Neural cell (in vitro differentiated cells): ENCODE measurements around the gene PHPT1. TPM values are rescaled to one million over a fixed set of nuclear protein-coding genes. Genes with fewer than 3 reads are reported as not detected.

Source experiments
- H2AFZ ChIP-seq: fragments of 200-600, 300-800 bp; sonication (generic), shearing (Covaris generic); 2 replicates; pipeline ENCODE4 v1.6.0; 2014; ENCODE audit warnings: low read depth, mild to moderate bottlenecking, antibody characterized with exemption, low read length, moderate library complexity
- H3F3A ChIP-seq: fragments of 200-600 bp; shearing (Covaris generic); 2 replicates; pipeline ENCODE4 v1.6.1; 2016; ENCODE audit warnings: mild to moderate bottlenecking, moderate library complexity, mixed read lengths, antibody characterized with exemption, low read length; ENCODE audit not compliant: insufficient read depth, poor library complexity, severe bottlenecking
- H3K27ac ChIP-seq: fragments of 200-600, 300-800 bp; sonication (generic), shearing (Covaris generic); 2 replicates; pipeline ENCODE4 v1.5.1; 2014; ENCODE audit warnings: mild to moderate bottlenecking, low read length, moderate library complexity
- H3K27me3 ChIP-seq: fragments of 300-800, 200-600 bp; sonication (generic), shearing (Covaris generic); 2 replicates; pipeline ENCODE4 v1.6.0; 2014; ENCODE audit warnings: mild to moderate bottlenecking, low read depth, low read length, moderate library complexity; ENCODE audit not compliant: insufficient read depth
- H3K36me3 ChIP-seq: fragments of 300-800, 200-600 bp; sonication (generic), shearing (Covaris generic); 2 replicates; pipeline ENCODE4 v1.5.1; 2014; ENCODE audit warnings: mild to moderate bottlenecking, antibody characterized with exemption, low read length, moderate library complexity; ENCODE audit not compliant: insufficient read depth
- H3K4me2 ChIP-seq: fragments of 300-800, 200-600 bp; sonication (generic), shearing (Covaris generic); 2 replicates; pipeline ENCODE4 v1.6.0; 2014; ENCODE audit warnings: mild to moderate bottlenecking, low read length
- H3K4me3 ChIP-seq: fragments of 300-800, 200-600 bp; sonication (generic), shearing (Covaris generic); 2 replicates; pipeline ENCODE4 v1.5.1; 2014; ENCODE audit warnings: mild to moderate bottlenecking, low read length, moderate library complexity
- H3K79me2 ChIP-seq: fragments of 200-600 bp; shearing (Covaris generic); replicated peaks from 2 replicates; pipeline ENCODE4 v1.6.0; 2014; ENCODE audit warnings: mild to moderate bottlenecking, low read length, moderate library complexity; ENCODE audit not compliant: insufficient read depth
- H3K9ac ChIP-seq: fragments of 300-800, 200-600 bp; sonication (generic), shearing (Covaris generic); 2 replicates; pipeline ENCODE4 v1.6.1; 2016; ENCODE audit warnings: mild to moderate bottlenecking, low read length, mixed read lengths
- H3K9me2 ChIP-seq: fragments of 200-600 bp; shearing (Covaris generic); 2 replicates; pipeline ENCODE4 v1.6.1; 2016; ENCODE audit warnings: mild to moderate bottlenecking, low read length, mixed read lengths; ENCODE audit not compliant: insufficient read depth
- H3K9me3 ChIP-seq: fragments of 200-600, 300-800 bp; sonication (generic), shearing (Covaris generic); 2 replicates; pipeline ENCODE4 v1.6.1; 2016; ENCODE audit warnings: mild to moderate bottlenecking, mixed run types, low read length, moderate library complexity, mixed read lengths
- H4K20me1 ChIP-seq: fragments of 200-600 bp; shearing (Covaris generic); 2 replicates; pipeline ENCODE4 v1.6.1; 2016; ENCODE audit warnings: mild to moderate bottlenecking, mixed run types; ENCODE audit not compliant: insufficient read depth
- CTCF ChIP-seq: fragments of 450-650 bp; IDR thresholded peaks from 2 replicates; pipeline ENCODE4 v1.5.1; 2014; ENCODE audit warnings: antibody characterized with exemption, mild to moderate bottlenecking, moderate library complexity; ENCODE audit not compliant: poor library complexity, severe bottlenecking
- EP300 ChIP-seq: fragments of 450-650 bp; conservative IDR thresholded peaks from 2 replicates; pipeline ENCODE4 v1.6.1; 2014; ENCODE audit warnings: antibody characterized with exemption, mild to moderate bottlenecking, moderate library complexity; ENCODE audit not compliant: poor library complexity, severe bottlenecking
- EZH2 ChIP-seq: fragments of 200-600, 300-800 bp; shearing (Covaris generic), sonication (generic); IDR thresholded peaks from 2 replicates; pipeline ENCODE4 v1.6.1; 2014; ENCODE audit warnings: antibody characterized with exemption, low read length, borderline replicate concordance, mild to moderate bottlenecking; ENCODE audit not compliant: insufficient read depth, poor library complexity, severe bottlenecking
- MXI1 ChIP-seq: fragments of 450-650 bp; conservative IDR thresholded peaks from 2 replicates; pipeline ENCODE4 v1.6.1; 2014; ENCODE audit warnings: antibody characterized with exemption, mild to moderate bottlenecking; ENCODE audit not compliant: poor library complexity, severe bottlenecking
- POLR2AphosphoS5 ChIP-seq: IDR thresholded peaks from 2 replicates; pipeline ENCODE4 v1.6.1; 2012
- RAD21 ChIP-seq: fragments of 450-650 bp; conservative IDR thresholded peaks from 2 replicates; pipeline ENCODE4 v1.6.1; 2014; ENCODE audit warnings: antibody characterized with exemption, mild to moderate bottlenecking, moderate library complexity
- REST ChIP-seq: IDR thresholded peaks from 2 replicates; pipeline ENCODE4 v1.6.1; 2012; ENCODE audit warnings: borderline replicate concordance
- SMC3 ChIP-seq: fragments of 450-650 bp; conservative IDR thresholded peaks from 2 replicates; pipeline ENCODE4 v1.6.1; 2014; ENCODE audit warnings: antibody characterized with exemption, mild to moderate bottlenecking, moderate library complexity; ENCODE audit not compliant: poor library complexity
- TAF1 ChIP-seq: IDR thresholded peaks from 2 replicates; pipeline ENCODE4 v1.6.1; 2012; ENCODE audit warnings: low read depth
- polyA plus RNA-seq: library from polyadenylated mRNA; depleted of rRNA; stranded (reverse); fragments of >200 nt; gene quantifications from 2 replicates; pipeline ENCODE4 v1.2.3, GENCODE V29; 2014

The PHPT1 gene
- polyA plus RNA-seq, 1 donor from 2014 or later: 279 TPM

- no peak for TF ChIP-seq REST
- no peak for TF ChIP-seq SMC3
Observed at GRCh38 chr9:136815422-136815782, 33.8 kb upstream of the PHPT1 start (continued).

- H3F3A ChIP-seq: no peaks in the 10 kb centered on the region
- no peak overlapping the region for H2AFZ ChIP-seq
- H3K27me3 ChIP-seq: no peaks in the 10 kb centered on the region
- H3K9me3 ChIP-seq: no peaks in the 10 kb centered on the region
- H3K9me2 ChIP-seq: no peaks in the 10 kb centered on the region
- H3K9ac ChIP-seq: no peak overlapping the region
- H3K27ac ChIP-seq: no peak overlapping the region
- no peak overlapping the region for H3K4me3 ChIP-seq
- no peaks in the 10 kb centered on the region for H4K20me1 ChIP-seq
- no peaks in the 10 kb centered on the region for H3K36me3 ChIP-seq
- no peak for TF ChIP-seq POLR2AphosphoS5
- no peak for TF ChIP-seq REST
- no peak for TF ChIP-seq RAD21
- TF ChIP-seq SMC3: no peak
- TF ChIP-seq MXI1: no peak
- TF ChIP-seq TAF1: no peak
- TF ChIP-seq CTCF: no peak
- TF ChIP-seq EZH2: no peak
- TF ChIP-seq EP300: no peak
- no peaks in the 10 kb centered on the region for H3K79me2 ChIP-seq
- H3K4me2 ChIP-seq: no peak overlapping the region
Observed at GRCh38 chr9:136820971-136821825, 28.0 kb upstream of the PHPT1 start.
